ENCODE results near the gene COBL.

COBL gene

GRCh38 chr7:51316666-51317581, at the start of gene COBL:
Gene COBL, minus strand, starts transcription at chr7:51316809. Its CDS starts 176 bp downstream, at chr7:51316633.
- DNase-seq (ENCODE audit: low read depth in 3 of 3) = no peak

GRCh38 chr7:51366172-51366728, 49.6 kb upstream of the COBL start:
- DNase-seq (ENCODE audit: low read depth in 3 of 3) = no peak

- no peak for DNase-seq (ENCODE audit: low read depth in 3 of 3)
Measured at GRCh38 chr7:51357821-51358220, 41.2 kb upstream of the COBL start.

GRCh38 chr7:51356849-51357516, 40.4 kb upstream of the COBL start:
- no peak for DNase-seq (ENCODE audit: low read depth in 3 of 3)

- no peak for DNase-seq (ENCODE audit: low read depth in 3 of 3)
Measured at GRCh38 chr7:51354897-51355296, 38.3 kb upstream of the COBL start.

GRCh38 chr7:51354434-51354833, 37.8 kb upstream of the COBL start:
- DNase-seq (ENCODE audit: low read depth in 3 of 3) = no peak

GRCh38 chr7:51352174-51353100, 35.8 kb upstream of the COBL start:
- DNase-seq (ENCODE audit: low read depth in 3 of 3) = no peak

GRCh38 chr7:51351661-51352060, 35.1 kb upstream of the COBL start:
- no peak for DNase-seq (ENCODE audit: low read depth in 3 of 3)

- DNase-seq (ENCODE audit: low read depth in 3 of 3) = no peak
Measured at GRCh38 chr7:51350546-51350896, 33.9 kb upstream of the COBL start.

GRCh38 chr7:51349820-51350545, 33.4 kb upstream of the COBL start:
- no peak for DNase-seq (ENCODE audit: low read depth in 3 of 3)

GRCh38 chr7:51346126-51346525, 29.5 kb upstream of the COBL start:
- no peak for DNase-seq (ENCODE audit: low read depth in 3 of 3)

GRCh38 chr7:51344406-51345138, 28.0 kb upstream of the COBL start:
- no peak for DNase-seq (ENCODE audit: low read depth in 3 of 3)

- no peak for DNase-seq (ENCODE audit: low read depth in 3 of 3)
Measured at GRCh38 chr7:51340936-51341335, 24.3 kb upstream of the COBL start.

- no peak for DNase-seq (ENCODE audit: low read depth in 3 of 3)
Measured at GRCh38 chr7:51340029-51340838, 23.6 kb upstream of the COBL start.

- no peak for DNase-seq (ENCODE audit: low read depth in 3 of 3)
Measured at GRCh38 chr7:51335057-51335456, 18.4 kb upstream of the COBL start.

- DNase-seq (ENCODE audit: low read depth in 3 of 3) = no peak
Measured at GRCh38 chr7:51329696-51330263, 13.2 kb upstream of the COBL start.

- no peak for DNase-seq (ENCODE audit: low read depth in 3 of 3)
Measured at GRCh38 chr7:51328351-51328801, 11.8 kb upstream of the COBL start.

- DNase-seq (ENCODE audit: low read depth in 3 of 3) = no peak
Measured at GRCh38 chr7:51327287-51327717, 10.7 kb upstream of the COBL start.
